NCI-H1048 (cell line): Measurements from ENCODE around the gene TCEAL7.
"Not testable (repeated sequence)": the region's sequence is repeated elsewhere in the genome, so short reads cannot be mapped to it uniquely, and the experiment has no call there.

Experiments
- DNase-seq: peaks from one replicate; lab custom pipeline; 2025; lab: John Stamatoyannopoulos, UW

The TCEAL7 gene

GRCh38 chrX:103329991-103330390 lies at the start of gene TCEAL7:
Gene TCEAL7 (plus strand): TSS chrX:103330239. CDS start chrX:103331404, 1,165 bp downstream.
- DNase-seq: no peak

GRCh38 chrX:103293118-103293517 lies 36.9 kb upstream of the TCEAL7 start:
- DNase-seq: no peak

- DNase-seq: no peak
Measured at GRCh38 chrX:103304705-103305104, 25.3 kb upstream of the TCEAL7 start.

- DNase-seq: not testable (repeated sequence)
Measured at GRCh38 chrX:103305666-103306065, 24.4 kb upstream of the TCEAL7 start.

- DNase-seq: no peak
Measured at GRCh38 chrX:103309860-103310554, 20.0 kb upstream of the TCEAL7 start.

- peak; percentile 27 for DNase-seq
Measured at GRCh38 chrX:103310555-103311398, 19.3 kb upstream of the TCEAL7 start, which contains the start of gene BEX2. Gene BEX2 (minus strand): TSS chrX:103310990. CDS start chrX:103309976, 1,014 bp downstream.

- no peak for DNase-seq
Measured at GRCh38 chrX:103311399-103311780, 18.6 kb upstream of the TCEAL7 start.

GRCh38 chrX:103330681-103331288 lies 746 bp downstream of the TCEAL7 start:
- no peak for DNase-seq

GRCh38 chrX:103338663-103339062 lies 8.6 kb downstream of the TCEAL7 start:
- DNase-seq: no peak

- no peak for DNase-seq
Measured at GRCh38 chrX:103343105-103343504, 13.1 kb downstream of the TCEAL7 start.

GRCh38 chrX:103344606-103345005 lies 14.6 kb downstream of the TCEAL7 start:
- DNase-seq: no peak

GRCh38 chrX:103347682-103348397 lies 17.8 kb downstream of the TCEAL7 start:
- no peak for DNase-seq

GRCh38 chrX:103356130-103356798 lies 26.2 kb downstream of the TCEAL7 start, which contains the start of gene TCEAL9:
Gene TCEAL9 (plus strand): TSS chrX:103356506. CDS start chrX:103357685, 1,179 bp downstream.
- peak; percentile 30 for DNase-seq

GRCh38 chrX:103356858-103357257 lies 26.8 kb downstream of the TCEAL7 start:
- no peak for DNase-seq

GRCh38 chrX:103357871-103358270 lies 27.8 kb downstream of the TCEAL7 start:
- no peak for DNase-seq

GRCh38 chrX:103359605-103360004 lies 29.6 kb downstream of the TCEAL7 start:
- DNase-seq: not testable (repeated sequence)

GRCh38 chrX:103360092-103360491 lies 30.1 kb downstream of the TCEAL7 start:
- DNase-seq: no peak

GRCh38 chrX:103360916-103361315 lies 30.9 kb downstream of the TCEAL7 start:
- DNase-seq: no peak

- DNase-seq: no peak
Measured at GRCh38 chrX:103361798-103362197, 31.8 kb downstream of the TCEAL7 start.

GRCh38 chrX:103362474-103362873 lies 32.4 kb downstream of the TCEAL7 start:
- DNase-seq: no peak

- no peak for DNase-seq
Measured at GRCh38 chrX:103363046-103363445, 33.0 kb downstream of the TCEAL7 start.
